HPDE6-E6E7 (cell line): ENCODE data around the gene GNG2.

Experiments
- DNase-seq: peaks from one replicate; pipeline ENCODE4 v3.0.0; 2011; ENCODE audit warnings: missing footprints; ENCODE audit errors: extremely low spot score

The GNG2 gene

GRCh38 chr14:51939755-51940301 lies 79.4 kb downstream of the GNG2 start:
- DNase-seq = no peak

DNA sequence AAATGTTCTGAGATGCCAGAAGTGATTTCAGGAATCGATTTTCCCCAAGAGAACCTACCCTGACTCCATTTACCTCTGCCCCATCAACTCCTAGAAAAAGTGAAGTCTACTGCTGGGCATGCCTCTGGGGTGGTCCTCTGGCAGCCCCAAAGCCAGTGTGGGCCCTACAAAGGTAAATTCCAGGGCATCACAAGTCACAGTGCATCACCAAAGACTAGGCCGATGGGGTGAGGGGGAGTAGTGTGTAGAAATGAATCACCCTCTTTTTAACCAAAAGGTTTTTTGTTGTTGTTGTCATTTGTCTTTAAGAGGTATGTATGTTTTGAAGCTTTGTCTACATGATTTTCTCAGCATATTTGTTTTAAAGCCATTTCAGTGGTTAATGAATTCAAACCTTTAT lies 82.6 kb downstream of the GNG2 start:
- no peak for DNase-seq

DNA sequence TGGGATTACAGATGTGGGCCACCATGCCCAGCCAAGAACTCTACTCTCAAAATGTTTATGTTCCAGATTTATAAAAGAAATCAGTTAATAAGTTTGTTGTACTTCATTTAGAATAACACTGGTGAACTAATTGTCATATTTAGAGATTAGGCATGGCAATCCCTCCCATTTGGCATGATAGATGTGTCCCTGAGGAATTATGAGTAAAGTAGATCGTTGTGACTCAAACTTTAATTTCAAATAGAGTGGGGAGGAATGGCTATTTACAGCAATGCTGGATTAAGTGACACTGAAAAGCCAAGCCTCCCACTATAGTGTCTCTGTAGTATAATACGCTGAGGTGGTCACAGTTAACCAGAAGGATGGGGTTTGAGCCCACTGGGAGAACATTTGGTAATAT lies 89.6 kb downstream of the GNG2 start:
- DNase-seq = no peak

DNA sequence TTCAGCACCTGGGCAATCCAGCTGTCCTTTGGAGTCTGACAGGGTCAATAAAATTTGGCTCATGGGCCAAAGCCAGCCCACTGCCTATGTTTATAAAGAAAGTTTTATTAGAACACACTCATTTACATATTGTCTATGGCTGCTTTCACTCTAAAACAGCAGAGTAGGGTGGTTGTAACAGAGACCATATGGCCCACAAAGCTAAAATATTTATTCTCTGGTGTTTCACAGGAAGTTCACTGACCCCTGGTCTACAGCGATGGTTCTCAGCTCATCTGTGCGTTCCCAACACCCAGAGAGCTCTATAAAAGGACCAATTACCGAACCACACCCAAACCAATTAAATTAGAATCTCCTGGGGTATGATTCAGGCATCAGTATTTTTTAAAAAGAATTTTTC lies 91.2 kb downstream of the GNG2 start:
- no peak for DNase-seq

DNA sequence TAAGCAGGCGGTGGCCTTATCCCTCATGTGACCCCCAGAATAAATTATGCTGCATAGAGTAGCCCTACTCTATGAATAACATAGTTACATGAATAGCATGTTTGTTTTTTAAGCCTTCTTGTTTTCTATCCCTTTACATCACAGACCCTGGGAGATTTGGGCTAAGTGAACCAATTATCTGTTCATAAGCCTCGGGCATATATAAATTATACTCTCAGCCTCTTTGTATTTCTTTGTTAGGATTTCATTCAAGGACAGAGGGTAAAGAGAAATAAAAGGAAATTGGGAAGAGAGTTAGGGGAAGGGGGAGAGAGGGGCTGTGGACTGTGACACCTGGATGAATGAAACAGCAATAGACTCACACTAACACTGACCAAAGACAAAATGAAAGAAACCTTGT lies 93.6 kb downstream of the GNG2 start:
- no peak for DNase-seq

DNA sequence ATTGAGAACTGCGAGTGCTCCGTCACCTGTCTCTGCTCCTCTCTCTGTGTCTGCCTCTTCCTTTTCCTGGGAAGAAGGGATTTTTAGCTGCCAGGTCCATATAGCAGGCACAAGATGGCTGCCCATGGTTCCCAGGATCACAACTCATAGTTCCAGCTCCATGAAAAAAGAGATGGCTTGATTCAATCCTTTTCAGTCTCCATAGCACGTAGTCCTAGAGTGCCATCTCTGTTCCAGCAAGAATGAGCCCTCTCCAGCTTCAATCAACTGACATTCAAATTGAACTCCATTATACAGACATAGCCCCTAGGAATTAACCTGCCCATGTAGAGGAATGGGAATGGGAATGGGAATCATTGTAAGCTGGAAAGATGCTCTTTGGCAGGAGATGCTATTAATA lies 94.2 kb downstream of the GNG2 start:
- DNase-seq = no peak

DNA sequence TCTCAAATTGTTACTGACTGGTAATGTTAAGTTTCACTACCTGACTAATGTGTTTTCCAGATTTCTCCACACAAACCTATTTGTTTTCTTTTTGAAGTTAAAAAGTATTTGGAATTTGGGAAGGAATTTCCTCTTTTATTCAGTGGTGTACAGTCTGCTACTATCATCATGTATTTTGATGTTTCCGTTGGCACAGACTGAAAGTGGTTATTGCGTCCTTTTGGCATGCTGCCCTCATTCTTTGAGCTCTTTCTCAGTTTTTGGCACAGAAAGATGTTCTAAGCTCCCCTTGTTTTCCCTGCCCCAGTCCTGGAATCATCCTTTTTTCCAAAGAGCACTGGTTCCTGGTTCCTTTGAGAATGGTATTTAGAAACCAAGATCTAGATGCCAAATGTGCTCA lies 97.5 kb downstream of the GNG2 start:
- DNase-seq = no peak

DNA sequence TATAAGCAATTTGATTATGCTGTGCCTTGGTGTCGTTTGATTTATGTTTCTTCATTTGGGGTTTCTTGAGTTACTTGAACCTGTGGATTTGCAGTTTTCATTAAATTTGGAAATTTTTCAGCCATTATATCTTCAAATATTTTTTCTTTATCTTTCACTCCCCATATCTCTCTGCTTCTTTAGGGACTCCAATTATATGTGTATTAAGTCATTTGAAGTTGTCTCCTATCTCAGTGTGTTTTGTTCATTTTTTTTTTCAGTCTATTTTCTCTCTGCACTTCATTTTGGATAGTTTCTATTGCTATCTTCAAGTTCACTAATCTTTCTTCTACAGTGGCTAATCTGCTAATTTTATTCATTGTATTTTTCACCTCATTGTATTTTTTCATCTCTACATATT lies 99.5 kb downstream of the GNG2 start:
- no peak for DNase-seq

GRCh38 chr14:51960866-51961265 lies 100.5 kb downstream of the GNG2 start:
- no peak for DNase-seq

DNA sequence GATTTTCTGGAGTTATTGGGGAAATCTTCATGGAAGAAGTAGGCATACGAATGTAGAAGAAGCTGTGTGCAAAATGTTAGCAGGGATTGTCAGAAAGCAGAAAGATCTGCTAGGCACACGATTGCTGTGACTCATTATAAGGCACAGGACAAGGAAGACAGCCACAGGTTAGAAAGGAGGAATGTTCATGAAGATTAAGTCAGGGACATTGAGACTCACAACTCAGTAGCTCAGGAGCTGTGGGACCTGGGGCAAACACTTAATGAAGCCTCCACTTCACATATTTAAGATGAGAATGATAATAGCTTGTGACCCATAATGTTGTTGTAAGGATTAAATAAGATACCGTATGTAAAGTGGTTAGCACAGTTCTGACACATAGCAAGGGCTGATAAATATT lies 102.3 kb downstream of the GNG2 start:
- no peak for DNase-seq

DNA sequence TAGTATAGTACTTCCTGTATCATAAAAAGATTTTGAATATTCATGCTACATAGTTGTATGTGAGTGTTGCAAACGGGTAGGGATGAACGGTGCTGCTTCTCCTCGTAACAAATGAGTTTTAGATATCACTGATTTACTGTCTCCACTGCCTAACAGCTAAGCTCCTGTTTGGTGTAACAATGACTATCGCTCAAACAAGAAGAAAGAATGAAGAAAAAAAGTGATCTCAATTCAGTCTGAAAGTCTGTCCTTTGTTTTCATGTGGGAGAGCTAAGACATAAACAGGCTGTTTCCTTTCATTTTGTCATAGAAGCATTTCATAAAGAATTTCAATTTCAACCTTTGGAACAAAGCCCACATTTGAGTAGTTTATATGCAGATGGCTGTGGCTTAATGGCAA lies 102.9 kb downstream of the GNG2 start:
- DNase-seq = no peak

- no peak for DNase-seq
Observed at GRCh38 chr14:51967521-51967920, 107.1 kb downstream of the GNG2 start.

DNA sequence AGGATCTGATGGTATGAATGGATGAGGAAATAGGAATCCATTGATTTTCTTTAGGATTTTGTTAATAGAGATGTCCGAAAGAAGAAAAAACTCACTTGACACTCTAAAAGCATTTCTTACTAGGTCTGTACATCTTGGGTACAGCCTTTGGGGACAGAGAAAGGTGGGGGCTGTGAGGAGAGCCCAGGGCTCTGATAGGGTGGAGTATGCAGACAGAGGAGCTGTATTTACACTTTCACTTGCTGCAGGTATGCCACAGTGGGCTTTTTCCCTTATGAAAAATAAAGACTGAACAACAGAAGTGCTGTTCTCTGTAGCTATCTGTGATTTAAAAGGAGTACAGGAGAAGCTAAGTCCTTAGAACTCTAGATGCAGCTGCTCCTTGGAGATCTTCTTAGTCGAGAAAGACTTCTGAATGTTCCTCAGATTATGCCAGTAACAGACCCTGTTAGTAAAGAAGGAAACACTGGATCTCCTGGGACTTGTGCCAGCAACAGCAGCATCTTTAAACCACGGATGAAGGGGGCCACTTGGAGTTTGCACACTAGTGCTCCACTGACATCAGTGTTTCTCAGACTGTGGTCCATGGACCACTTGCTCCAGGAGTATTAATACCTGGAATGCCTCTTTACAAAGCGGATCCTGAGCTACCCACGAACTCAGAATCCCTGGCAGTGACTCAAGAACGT lies 109.6 kb downstream of the GNG2 start:
- no peak for DNase-seq

DNA sequence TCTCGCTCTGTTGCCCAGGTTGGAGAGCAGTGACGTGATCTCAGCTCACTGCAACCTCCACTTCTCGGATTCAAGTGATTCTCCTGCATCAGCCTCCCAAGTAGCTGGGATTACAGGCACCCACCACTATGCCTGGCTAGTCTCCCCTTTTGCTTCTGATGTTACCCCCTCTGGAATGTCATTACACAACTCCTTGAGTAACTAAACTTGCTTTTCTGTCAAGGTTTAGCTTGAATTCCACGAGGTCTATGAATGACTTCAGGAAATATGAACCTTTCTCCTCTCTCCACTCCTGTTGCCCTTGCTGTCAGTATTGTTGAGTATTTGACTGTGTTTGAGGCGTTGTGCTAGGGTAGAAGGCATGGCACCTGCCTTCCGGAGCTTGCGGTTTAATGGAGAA lies 112.2 kb downstream of the GNG2 start:
- no peak for DNase-seq

DNA sequence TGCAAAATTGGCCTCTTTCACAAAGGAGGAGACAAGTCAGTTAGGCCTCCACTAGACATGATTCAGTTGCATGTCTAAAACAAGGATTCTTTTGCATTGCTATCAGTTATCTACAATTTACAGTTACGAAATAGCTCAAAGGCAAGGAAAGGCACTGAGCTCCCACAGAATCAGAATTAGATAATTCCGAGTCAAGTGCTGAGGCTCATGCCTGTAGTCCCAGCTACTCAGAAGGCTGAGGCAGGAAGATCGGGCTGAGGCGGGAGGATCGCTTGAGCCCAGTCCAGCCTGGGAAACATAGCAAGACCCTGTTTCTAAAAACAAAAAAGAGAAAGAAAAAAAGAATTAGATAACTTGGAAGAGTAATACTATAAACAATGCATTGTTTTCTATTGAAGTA lies 116.7 kb downstream of the GNG2 start:
- no peak for DNase-seq

DNA sequence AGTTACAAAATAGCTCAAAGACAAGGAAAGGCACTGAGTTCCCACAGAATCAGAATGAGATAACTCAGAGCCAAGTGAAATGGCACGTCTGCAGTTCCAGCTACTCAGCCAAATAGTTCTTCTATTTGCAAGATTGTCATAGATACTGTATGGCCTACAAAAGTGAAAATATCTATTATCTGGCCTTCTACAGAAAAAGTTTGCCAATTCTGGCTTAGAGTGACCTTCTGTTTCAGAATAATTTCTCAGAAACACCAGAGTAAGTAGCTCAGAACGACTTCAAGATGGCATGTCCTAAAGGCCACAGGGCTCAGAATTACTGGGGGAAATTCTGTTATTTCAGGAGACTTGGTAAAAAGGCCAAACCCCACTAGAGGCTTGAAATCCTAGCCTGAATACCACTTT lies 118.3 kb downstream of the GNG2 start:
- DNase-seq = no peak

GRCh38 chr14:51979088-51979709 lies 118.8 kb downstream of the GNG2 start:
- peak; percentile 49 for DNase-seq

DNA sequence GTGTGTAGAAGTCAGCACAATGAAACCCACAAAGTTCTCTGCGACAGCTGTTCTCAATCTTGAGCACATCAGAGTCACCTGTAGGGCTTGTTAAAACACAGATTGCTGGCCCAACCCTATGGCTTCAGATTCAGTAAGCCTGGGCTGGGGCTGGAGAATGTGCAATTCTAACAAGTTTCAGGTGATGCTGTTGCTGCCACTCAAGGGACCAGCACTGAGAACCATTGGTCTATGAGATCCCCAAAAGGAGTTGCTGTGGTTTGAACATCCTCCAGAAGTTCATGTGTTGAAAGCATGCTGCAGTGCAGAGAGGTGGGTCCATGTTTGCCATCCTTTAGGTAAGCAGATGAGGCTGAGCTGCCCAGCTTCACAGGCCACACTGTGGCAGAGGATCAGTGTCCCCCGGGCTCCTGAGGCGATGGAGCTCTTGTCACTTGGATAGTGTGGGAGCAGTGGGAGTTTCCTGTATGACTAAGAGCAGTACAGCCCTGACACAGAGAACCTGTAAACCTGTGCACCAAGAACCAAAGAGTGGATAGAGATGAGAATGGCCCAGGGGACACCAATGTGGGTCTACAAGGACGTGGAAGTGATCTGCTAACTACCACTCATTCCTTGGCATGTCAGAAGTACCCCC lies 120.9 kb downstream of the GNG2 start:
- DNase-seq = no peak

DNA sequence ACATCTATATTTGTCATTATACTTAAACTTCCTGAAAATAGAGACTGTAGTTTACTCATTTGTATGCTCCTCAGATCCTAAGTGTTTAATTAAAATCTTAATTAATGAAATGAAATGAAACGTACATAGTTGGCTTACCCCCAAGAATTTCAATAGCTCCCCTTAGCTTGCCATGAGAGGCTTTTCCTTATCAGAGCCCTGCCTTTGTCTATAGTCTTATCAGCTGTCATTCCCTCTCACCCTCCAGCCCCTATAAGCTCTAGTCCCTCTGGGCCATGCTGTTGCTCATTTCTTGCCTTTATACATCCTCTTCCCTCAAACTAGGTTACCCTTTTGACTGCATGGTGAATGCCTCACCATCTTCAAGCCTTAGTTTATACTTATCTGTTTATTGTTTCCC lies 127.8 kb downstream of the GNG2 start:
- no peak for DNase-seq

GRCh38 chr14:51989293-51990234 lies 129.2 kb downstream of the GNG2 start, which contains the start of gene RTRAF:
RTRAF (plus strand) TSS chr14:51989546; CDS start chr14:51989640, 94 bp downstream.
- DNase-seq = peak; percentile 94

GRCh38 chr14:51990488-51990887 lies 130.1 kb downstream of the GNG2 start:
- DNase-seq = no peak
